HG02623 (cell line): ENCODE results near the gene GDF9.

ENCODE experiments used
- ATAC-seq: cut with Tn5 transposase; IDR thresholded peaks from one replicate; pipeline ENCODE4 v1.9.1; 2021; ENCODE audit warnings: moderate library complexity; ENCODE audit not compliant: unreplicated experiment

Gene GDF9

GRCh38 chr5:132866342-132867045, at the start of gene GDF9, which contains the start of gene UQCRQ:
Gene GDF9, minus strand, starts transcription at chr5:132866469. Its CDS starts 1,936 bp downstream, at chr5:132864533.
Gene UQCRQ, plus strand, starts transcription at chr5:132866642. Its CDS starts 240 bp downstream, at chr5:132866882.
- ATAC-seq = peak; percentile 98

- ATAC-seq = no peak
These were observed 49.4 kb upstream of the GDF9 start for GRCh38 chr5:132915681-132916080.

- ATAC-seq = no peak
These were observed 43.4 kb upstream of the GDF9 start for GRCh38 chr5:132909702-132910101.

- ATAC-seq = no peak
These were observed 40.9 kb upstream of the GDF9 start for GRCh38 chr5:132907161-132907560.

GRCh38 chr5:132905938-132906337, 39.7 kb upstream of the GDF9 start:
- no peak for ATAC-seq

- ATAC-seq = no peak
These were observed 35.5 kb upstream of the GDF9 start for GRCh38 chr5:132901730-132902129.

GRCh38 chr5:132901036-132901435, 34.8 kb upstream of the GDF9 start:
- ATAC-seq = no peak

- no peak for ATAC-seq
These were observed 31.8 kb upstream of the GDF9 start for GRCh38 chr5:132898094-132898493.

- no peak for ATAC-seq
These were observed 30.4 kb upstream of the GDF9 start for GRCh38 chr5:132896685-132897084.

- ATAC-seq = no peak
These were observed 29.5 kb upstream of the GDF9 start for GRCh38 chr5:132895719-132896305.

- ATAC-seq = no peak
These were observed 24.5 kb upstream of the GDF9 start for GRCh38 chr5:132890817-132891216.

- ATAC-seq = no peak
These were observed 23.2 kb upstream of the GDF9 start for GRCh38 chr5:132889501-132889900.

GRCh38 chr5:132887283-132887682, 21.0 kb upstream of the GDF9 start:
- ATAC-seq = no peak

- ATAC-seq = no peak
These were observed 20.0 kb upstream of the GDF9 start for GRCh38 chr5:132886064-132886823.

GRCh38 chr5:132884548-132884947, 18.3 kb upstream of the GDF9 start:
- ATAC-seq = no peak

- ATAC-seq = no peak
These were observed 17.1 kb upstream of the GDF9 start for GRCh38 chr5:132883261-132883834.

- no peak for ATAC-seq
These were observed 11.7 kb upstream of the GDF9 start for GRCh38 chr5:132877938-132878337.

GRCh38 chr5:132877466-132877865, 11.2 kb upstream of the GDF9 start:
- ATAC-seq = no peak

- no peak for ATAC-seq
These were observed 9.9 kb upstream of the GDF9 start for GRCh38 chr5:132876020-132876759.

GRCh38 chr5:132873930-132874271, 7.6 kb upstream of the GDF9 start:
- ATAC-seq = no peak
